GM12864 (cell line): ENCODE measurements around the gene FMOD.

Source experiments
- DNase-seq: peaks from one replicate; pipeline ENCODE4 v3.0.0-alpha.2; 2011; ENCODE audit warnings: low read depth
- H3K4me3 ChIP-seq: 2 replicates; pipeline ENCODE4 v1.5.1; 2011; ENCODE audit warnings: mild to moderate bottlenecking, low read depth, low read length, control low read depth
- TF ChIP-seq, protein P1 (sequence below): IDR thresholded peaks from 2 replicates; pipeline ENCODE4 v1.5.1; 2011; ENCODE audit warnings: low read depth, mild to moderate bottlenecking, moderate library complexity, low read length, control low read depth, inconsistent platforms; ENCODE audit errors: missing control alignments

FMOD gene

DNA sequence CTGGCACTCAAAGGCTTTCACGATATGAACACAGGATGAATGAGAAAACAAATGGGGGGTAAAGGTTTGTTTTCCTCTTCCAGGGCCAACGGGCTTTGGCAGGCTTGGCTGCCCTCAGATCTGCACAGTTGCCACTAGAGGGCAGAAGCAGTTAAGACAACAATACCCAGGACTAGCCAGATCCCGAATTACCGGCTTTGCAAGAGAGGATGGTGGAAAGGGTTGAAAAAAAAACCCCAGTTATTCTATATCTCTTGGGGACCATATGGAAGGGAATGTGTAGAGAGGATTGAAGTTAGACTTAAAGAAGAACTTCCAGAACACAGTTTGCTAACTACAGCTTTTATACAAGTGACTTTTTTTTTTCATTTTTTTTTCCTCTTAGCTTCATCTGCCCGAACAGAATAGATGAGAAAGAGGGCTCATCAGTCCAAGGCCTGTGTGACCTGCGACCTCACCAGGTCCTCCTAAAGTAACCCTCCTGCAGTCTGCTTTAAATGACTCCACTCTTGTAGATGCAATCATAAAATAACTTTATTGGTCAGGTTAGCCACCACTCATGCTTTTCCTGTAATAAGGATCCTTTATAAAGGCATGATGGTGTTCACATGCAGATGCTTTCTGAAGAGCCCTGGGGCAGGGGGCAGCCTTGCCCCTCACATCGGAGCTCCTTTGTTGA is 10.7 kb downstream of the FMOD start:
- TF ChIP-seq, protein P1, sequence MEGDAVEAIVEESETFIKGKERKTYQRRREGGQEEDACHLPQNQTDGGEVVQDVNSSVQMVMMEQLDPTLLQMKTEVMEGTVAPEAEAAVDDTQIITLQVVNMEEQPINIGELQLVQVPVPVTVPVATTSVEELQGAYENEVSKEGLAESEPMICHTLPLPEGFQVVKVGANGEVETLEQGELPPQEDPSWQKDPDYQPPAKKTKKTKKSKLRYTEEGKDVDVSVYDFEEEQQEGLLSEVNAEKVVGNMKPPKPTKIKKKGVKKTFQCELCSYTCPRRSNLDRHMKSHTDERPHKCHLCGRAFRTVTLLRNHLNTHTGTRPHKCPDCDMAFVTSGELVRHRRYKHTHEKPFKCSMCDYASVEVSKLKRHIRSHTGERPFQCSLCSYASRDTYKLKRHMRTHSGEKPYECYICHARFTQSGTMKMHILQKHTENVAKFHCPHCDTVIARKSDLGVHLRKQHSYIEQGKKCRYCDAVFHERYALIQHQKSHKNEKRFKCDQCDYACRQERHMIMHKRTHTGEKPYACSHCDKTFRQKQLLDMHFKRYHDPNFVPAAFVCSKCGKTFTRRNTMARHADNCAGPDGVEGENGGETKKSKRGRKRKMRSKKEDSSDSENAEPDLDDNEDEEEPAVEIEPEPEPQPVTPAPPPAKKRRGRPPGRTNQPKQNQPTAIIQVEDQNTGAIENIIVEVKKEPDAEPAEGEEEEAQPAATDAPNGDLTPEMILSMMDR = peak; percentile 86
- DNase-seq = peak; percentile 48
- H3K4me3 ChIP-seq = no peak overlapping the region

DNA sequence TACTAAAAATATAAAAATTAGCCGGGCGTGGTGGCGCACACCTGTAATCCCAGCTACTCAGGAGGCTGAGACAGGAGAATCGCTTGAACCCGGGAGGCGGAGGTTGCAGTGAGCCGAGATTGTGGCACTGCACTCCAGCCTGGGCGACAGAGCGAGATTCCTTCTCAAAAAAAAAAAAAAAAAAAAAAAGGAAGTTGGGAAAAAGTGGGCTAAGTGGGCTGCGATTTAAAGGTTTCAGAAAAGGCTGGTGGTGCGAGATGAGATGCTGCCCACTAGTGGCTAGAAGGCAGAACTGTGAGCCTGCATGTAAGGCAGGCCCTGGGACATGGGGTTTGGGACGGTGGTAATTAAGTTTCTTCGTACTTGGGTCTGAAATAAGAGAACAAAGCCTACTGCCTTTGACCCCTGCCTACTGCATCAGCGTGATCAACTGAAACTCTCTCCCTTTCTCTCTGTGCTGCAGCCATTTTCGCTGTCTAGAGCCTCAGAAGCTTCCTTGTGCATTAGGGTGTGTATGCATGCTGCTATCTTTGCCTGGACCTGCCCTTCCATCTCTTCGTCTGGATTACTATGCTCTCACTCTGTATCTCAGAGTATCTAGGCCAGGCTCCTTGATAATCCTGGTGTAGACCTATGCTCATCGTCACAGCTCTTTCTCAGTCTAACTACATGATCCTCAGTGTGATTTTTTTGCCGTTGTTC is 12.4 kb downstream of the FMOD start:
- peak; percentile 36 for DNase-seq
- TF ChIP-seq, protein P1 = peak; percentile 98
- H3K4me3 ChIP-seq = no peak overlapping the region

DNA sequence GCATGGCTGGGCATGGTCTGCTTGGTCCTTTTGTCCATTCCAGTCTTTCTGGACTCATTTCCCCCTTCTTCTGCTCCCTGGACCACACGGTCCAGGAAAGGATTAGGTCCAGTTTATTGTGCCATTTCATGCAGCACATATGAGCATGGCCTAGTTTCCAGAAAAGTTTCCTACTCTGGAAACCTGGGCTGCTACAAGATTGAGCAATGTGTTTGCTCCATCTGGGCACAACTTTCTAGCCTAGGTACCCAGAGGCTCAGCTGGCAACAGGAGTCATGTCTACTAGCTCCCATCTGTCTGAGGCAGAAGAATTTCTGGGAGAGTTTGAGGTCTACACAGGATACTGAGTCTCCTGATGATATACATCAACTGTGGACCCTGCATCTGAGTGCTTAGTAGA is 14.8 kb downstream of the FMOD start:
- DNase-seq = no peak
- TF ChIP-seq, protein P1 = no peak
- H3K4me3 ChIP-seq = no peak overlapping the region

DNA sequence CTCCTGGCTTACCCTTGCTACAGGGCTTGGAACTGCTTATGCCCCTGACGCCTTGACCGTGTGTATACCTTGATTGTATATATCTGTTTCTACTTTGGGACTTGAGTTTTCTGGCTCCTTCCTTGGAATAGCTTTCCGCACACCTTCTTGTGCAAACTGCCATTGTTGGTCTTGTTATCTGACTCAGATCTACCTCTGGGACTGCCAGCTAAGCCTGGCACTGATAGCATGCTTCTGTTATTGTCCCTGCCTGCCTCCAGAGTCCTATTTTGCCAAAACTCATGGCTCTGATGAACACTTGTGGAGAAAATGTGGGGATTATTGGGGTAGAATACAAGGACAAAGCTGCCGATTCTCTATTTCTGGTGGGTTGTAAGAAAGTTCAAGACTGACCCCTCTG is 15.4 kb downstream of the FMOD start:
- no peak overlapping the region for H3K4me3 ChIP-seq
- no peak for DNase-seq
- TF ChIP-seq, protein P1 = no peak

DNA sequence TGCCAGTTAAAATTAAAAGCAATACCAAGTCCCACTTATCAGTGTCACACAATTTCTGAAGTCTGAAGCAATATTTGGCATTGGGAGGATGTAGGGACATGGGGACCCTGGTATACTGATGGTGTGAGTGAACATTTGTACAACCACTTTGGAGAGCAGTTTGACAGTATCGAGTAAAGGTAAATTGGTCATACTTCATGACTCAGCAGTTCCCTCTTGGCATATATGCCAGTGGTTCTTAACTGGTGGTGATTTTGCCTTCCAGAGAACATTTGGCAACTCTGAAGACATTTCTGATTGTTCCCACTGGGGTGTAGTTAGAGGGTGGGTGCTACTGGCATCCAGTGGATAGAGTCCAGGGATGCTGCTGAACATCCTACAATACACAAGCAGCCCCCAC is 19.7 kb downstream of the FMOD start:
- no peak overlapping the region for H3K4me3 ChIP-seq
- TF ChIP-seq, protein P1 = no peak
- DNase-seq = no peak

DNA sequence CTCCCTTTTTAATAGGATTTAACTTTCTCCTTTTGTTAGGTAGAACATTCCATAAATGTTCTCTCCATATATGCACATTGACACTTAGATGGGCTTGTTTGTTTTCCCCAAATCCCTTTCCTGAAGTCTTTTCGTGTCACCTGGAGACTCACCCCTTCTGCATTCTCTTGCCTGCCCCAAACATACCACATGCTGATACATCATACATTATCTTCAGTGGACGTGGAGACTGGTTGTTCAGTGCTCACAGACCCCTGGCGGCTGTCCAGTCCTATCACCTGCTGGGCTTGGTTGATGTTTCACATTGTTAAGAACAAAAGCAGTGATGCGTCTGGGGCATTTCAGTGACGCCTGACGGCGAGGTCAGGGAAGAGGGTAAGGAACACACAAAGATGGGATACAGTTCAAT is 22.2 kb downstream of the FMOD start:
- TF ChIP-seq, protein P1 = no peak
- H3K4me3 ChIP-seq = no peak overlapping the region
- DNase-seq = no peak
